ENCODE results near the gene COBLL1.

Gene COBLL1

DNA sequence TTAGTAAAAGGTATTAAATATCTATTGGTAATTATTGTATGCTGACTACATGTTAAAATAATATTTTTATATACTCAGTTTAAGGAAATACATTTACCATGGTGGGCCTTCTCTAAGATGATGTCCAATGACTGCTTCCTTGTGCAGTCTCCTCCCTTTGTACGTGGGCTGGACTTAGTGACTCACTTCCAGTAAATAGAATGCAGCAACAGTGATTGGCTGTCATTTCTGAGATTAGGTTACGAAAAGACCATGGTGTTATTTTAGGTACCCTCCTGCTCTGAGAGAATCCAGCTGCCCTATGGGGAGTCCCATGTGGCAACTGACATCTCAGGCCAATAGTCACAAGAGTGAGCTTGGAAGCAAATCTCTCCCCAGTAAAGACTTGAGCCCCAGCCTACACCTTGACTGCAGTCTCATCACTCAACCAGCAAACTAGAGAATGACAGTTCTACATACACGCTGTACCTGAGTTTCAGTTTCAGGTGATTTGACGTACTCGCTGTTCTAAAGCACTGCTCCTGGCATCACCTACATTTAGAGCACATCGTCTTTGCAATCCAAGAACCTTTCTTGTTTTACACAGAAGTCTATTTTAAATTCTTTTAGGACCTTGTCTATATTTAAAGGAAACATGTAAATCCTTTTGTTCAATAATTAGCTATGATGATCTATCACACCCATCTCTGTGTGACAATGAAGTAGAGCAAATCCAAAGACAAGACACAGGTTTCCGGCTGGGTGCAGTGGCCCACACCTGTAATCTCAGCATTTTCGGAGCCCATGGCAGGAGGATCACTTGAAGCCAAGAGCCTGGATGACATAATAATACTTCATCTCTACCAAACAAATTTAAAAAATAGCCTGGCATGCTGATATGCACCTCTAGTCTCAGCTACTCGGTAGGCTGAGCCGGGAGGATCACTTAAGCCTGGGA is 87.2 kb downstream of the COBLL1 start:
- peaks cover 0 to 2% (median 0%) of the 10 kb centered on the region in 5 donors for H3K36me3 ChIP-seq (ENCODE audit: control insufficient read depth in 5 of 5, insufficient read depth in 5 of 5, low read length in 5 of 5)
- H3K9ac ChIP-seq (ENCODE audit: low read length in 5 of 5) = no peak overlapping the region
- no peak overlapping the region for H3K27ac ChIP-seq (ENCODE audit: low read depth, low read length)
- no peaks in the 10 kb centered on the region for H3K9me3 ChIP-seq (ENCODE audit: control insufficient read depth in 5 of 5, low read length in 5 of 5)
- no peak overlapping the region for H3K4me3 ChIP-seq (ENCODE audit: low read depth in 1 of 5, low read length in 5 of 5)
- peaks cover 0 to 21% (median 2%) of the 10 kb centered on the region in 5 donors for H3K4me1 ChIP-seq (ENCODE audit: control insufficient read depth in 5 of 5, insufficient read depth in 5 of 5, low read length in 5 of 5)
- no peaks in the 10 kb centered on the region for H3K27me3 ChIP-seq (ENCODE audit: control insufficient read depth in 5 of 5, insufficient read depth in 4 of 5, low read length in 5 of 5)

DNA sequence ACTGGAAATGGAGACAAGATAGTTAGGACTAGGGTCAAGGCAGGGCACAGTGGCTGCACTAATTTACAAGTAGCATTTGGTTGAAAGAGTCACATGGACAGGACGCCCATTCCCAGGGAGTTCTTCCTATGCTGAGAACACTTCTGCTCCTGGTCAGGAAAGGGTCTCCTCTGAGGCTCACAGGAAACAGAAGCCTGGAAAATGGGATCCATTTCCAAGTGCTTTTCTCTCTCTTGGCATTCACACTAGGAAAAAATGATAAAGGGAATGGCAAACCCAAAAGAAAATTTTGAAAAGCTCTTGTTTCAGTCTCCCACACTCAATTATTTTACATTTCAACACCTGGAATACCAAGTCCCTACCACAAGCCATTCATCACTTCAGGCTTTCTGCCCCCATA is 88.7 kb downstream of the COBLL1 start:
- H3K27ac ChIP-seq (ENCODE audit: low read depth, low read length) = no peak overlapping the region
- no peaks in the 10 kb centered on the region for H3K27me3 ChIP-seq (ENCODE audit: control insufficient read depth in 5 of 5, insufficient read depth in 4 of 5, low read length in 5 of 5)
- H3K36me3 ChIP-seq (ENCODE audit: control insufficient read depth in 5 of 5, insufficient read depth in 5 of 5, low read length in 5 of 5) = peaks cover 0 to 2% (median 0%) of the 10 kb centered on the region in 5 donors
- peaks cover 0 to 22% (median 3%) of the 10 kb centered on the region in 5 donors for H3K4me1 ChIP-seq (ENCODE audit: control insufficient read depth in 5 of 5, insufficient read depth in 5 of 5, low read length in 5 of 5)
- no peak overlapping the region for H3K9ac ChIP-seq (ENCODE audit: low read length in 5 of 5)
- no peaks in the 10 kb centered on the region for H3K9me3 ChIP-seq (ENCODE audit: control insufficient read depth in 5 of 5, low read length in 5 of 5)
- H3K4me3 ChIP-seq (ENCODE audit: low read depth in 1 of 5, low read length in 5 of 5) = no peak overlapping the region

DNA sequence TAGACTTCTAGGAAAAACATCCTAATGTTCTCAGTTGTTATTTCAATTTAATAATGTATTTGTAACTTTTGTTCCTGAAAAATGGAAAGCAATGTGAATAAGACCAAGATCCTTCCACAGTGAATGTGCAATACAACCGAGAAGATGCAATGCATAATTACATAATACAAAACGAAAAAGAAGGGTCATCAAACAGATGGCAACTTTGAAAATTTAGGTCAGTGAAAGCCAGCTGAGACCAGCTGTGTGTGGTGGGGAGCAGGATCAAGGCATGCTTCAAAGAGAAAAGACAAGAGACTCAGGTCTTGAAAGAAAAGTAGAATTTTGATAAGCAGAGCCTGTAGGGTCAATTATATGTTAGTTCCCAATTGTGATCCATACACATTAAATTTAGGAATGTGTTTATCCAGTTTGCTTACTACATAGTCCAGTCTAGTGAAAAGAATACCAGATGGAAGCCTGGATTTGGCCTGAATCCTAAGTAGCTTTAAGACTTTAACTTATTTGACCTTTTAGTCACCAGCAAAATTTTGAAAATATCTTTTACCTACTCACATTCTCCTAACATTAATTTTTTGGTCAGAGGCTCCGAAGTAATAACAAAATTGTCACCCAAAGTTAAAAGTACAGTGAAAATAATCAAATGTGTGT is 93.7 kb downstream of the COBLL1 start:
- H3K4me1 ChIP-seq (ENCODE audit: control insufficient read depth in 5 of 5, insufficient read depth in 5 of 5, low read length in 5 of 5) = peaks cover 0 to 30% (median 9%) of the 10 kb centered on the region in 5 donors
- H3K9me3 ChIP-seq (ENCODE audit: control insufficient read depth in 5 of 5, low read length in 5 of 5) = no peaks in the 10 kb centered on the region

DNA sequence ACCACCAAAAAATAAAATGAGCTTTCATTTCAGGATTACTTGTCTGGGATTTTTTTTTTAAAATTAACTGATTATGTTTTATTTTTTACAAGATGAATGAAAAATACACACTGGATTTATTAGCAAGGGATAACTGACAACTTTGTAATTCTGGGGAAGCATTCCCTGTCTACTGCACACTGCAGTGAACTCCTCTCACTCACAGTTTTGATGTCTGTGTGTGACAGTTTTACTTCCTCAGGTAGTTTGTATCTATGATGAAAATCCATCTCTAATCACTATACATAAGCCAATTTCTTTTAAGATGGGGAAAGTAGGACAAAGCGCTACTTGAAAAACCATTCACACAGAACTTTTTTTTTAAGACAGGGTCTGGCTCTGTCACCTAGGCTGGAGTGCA is 94.5 kb downstream of the COBLL1 start:
- Histone ChIP-seq H3K9ac (ENCODE audit: low read length in 5 of 5) (no peak overlapping the region), H3K9me3 (ENCODE audit: control insufficient read depth in 5 of 5, low read length in 5 of 5) (no peaks in the 10 kb centered on the region), H3K4me1 (ENCODE audit: control insufficient read depth in 5 of 5, insufficient read depth in 5 of 5, low read length in 5 of 5) (peaks cover 0 to 30% (median 9%) of the 10 kb centered on the region in 5 donors), H3K27ac (ENCODE audit: low read depth, low read length) (peak overlapping the region; percentile 40), H3K36me3 (ENCODE audit: control insufficient read depth in 5 of 5, insufficient read depth in 5 of 5, low read length in 5 of 5) (peaks cover 0 to 7% (median 0%) of the 10 kb centered on the region in 5 donors), H3K4me3 (ENCODE audit: low read depth in 1 of 5, low read length in 5 of 5) (no peak overlapping the region), H3K27me3 (ENCODE audit: control insufficient read depth in 5 of 5, insufficient read depth in 4 of 5, low read length in 5 of 5) (no peaks in the 10 kb centered on the region)

More for the DNA sequence above, 93.7 kb downstream of the COBLL1 start:
- Histone ChIP-seq H3K27me3 (ENCODE audit: control insufficient read depth in 5 of 5, insufficient read depth in 4 of 5, low read length in 5 of 5) (no peaks in the 10 kb centered on the region), H3K4me3 (ENCODE audit: low read depth in 1 of 5, low read length in 5 of 5) (no peak overlapping the region), H3K36me3 (ENCODE audit: control insufficient read depth in 5 of 5, insufficient read depth in 5 of 5, low read length in 5 of 5) (peaks cover 0 to 7% (median 0%) of the 10 kb centered on the region in 5 donors), H3K9ac (ENCODE audit: low read length in 5 of 5) (peak overlapping the region in 1 of 5 donors; percentile 43), H3K27ac (ENCODE audit: low read depth, low read length) (peak overlapping the region; percentile 40)

DNA sequence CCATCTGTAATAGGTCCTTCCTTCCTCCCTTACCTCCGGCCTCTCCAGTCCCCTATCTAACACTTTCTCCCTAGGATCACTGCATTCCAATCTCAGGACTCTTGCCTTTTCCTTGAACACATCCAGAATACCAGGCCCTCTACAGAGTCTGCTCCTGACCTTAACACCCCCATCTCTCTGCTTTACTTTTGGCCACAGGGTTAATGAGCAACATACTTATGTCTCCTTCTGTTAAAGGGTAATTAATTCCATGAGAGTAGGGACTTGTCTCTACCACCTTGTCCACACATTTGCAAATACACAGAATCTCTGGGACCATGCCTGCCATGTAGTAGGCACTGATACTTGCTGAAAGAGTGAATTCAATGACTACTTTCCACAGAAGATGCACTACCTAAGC is 94.9 kb downstream of the COBLL1 start:
- H3K27me3 ChIP-seq (ENCODE audit: control insufficient read depth in 5 of 5, insufficient read depth in 4 of 5, low read length in 5 of 5) = no peaks in the 10 kb centered on the region
- H3K4me1 ChIP-seq (ENCODE audit: control insufficient read depth in 5 of 5, insufficient read depth in 5 of 5, low read length in 5 of 5) = peaks cover 0 to 30% (median 9%) of the 10 kb centered on the region in 5 donors
- no peaks in the 10 kb centered on the region for H3K9me3 ChIP-seq (ENCODE audit: control insufficient read depth in 5 of 5, low read length in 5 of 5)
- no peak overlapping the region for H3K27ac ChIP-seq (ENCODE audit: low read depth, low read length)
- H3K36me3 ChIP-seq (ENCODE audit: control insufficient read depth in 5 of 5, insufficient read depth in 5 of 5, low read length in 5 of 5) = peaks cover 0 to 7% (median 0%) of the 10 kb centered on the region in 5 donors
- H3K4me3 ChIP-seq (ENCODE audit: low read depth in 1 of 5, low read length in 5 of 5) = no peak overlapping the region
- H3K9ac ChIP-seq (ENCODE audit: low read length in 5 of 5) = no peak overlapping the region

DNA sequence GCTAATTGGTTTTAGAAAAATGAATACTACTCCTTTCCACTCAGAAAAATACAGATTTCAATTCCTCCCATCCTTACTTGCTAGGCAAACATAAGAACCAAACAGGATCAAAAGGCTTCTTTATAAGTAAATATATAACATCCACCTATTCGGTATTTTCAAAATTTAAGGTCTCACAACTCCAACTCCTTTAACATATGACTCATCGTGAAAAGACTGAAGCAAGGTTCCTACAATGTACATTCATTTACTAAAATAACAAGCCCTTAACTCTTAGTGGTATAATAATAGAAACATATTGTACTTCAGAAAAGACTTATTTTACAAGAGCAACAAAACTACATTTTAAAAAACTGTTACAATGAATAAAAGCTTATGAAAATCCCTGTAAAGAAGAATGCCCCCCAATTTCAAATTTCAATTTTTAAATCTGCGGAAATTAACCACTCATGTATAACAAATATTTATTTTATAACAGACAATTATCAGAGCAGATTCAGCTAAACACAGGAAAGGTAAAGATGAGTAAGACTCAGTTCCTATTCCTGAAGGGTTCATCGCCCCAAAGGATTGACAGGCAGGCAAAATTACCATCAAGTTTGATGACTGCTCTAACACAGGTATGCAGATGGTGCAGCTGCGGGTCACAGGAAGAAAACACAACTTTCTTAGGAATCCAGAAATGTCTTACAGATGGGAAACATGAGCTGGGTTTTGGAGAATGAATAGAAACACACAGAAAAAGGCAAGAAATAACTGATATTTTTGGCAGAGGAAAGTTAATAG is 96.4 kb downstream of the COBLL1 start:
- H3K4me1 ChIP-seq (ENCODE audit: control insufficient read depth in 5 of 5, insufficient read depth in 5 of 5, low read length in 5 of 5) = peaks cover 0 to 27% (median 9%) of the 10 kb centered on the region in 5 donors
- H3K4me3 ChIP-seq (ENCODE audit: low read depth in 1 of 5, low read length in 5 of 5) = no peak overlapping the region
- H3K9ac ChIP-seq (ENCODE audit: low read length in 5 of 5) = no peak overlapping the region

DNA sequence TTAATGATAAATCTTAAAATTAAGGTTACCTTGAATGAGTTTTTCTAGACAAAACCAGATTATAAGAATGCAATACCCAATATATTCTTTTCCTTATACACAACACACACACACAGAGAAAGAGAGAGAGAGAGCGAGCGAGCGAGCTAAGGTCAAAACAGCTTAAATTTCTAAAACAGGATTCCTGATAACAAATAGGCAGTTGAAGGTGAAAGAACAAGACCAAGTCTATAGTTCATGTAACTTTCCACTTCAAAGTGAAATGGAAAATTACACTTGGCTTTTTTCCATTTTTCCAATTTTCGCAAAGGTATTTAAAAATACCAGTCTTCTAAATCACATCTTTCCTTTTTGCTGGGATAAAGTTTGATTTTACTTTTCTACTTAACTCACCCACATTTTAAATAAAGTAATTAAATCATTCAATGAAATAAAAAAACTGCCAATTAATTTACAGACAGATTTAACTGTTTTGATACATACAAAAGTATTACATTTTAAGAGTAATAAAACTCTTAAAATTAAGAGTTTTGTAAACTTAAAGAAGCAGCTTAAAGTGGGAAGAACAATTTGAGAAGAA is 98.8 kb downstream of the COBLL1 start:
- Histone ChIP-seq H3K4me1 (ENCODE audit: control insufficient read depth in 5 of 5, insufficient read depth in 5 of 5, low read length in 5 of 5) (peaks cover 0 to 18% (median 8%) of the 10 kb centered on the region in 5 donors), H3K9ac (ENCODE audit: low read length in 5 of 5) (no peak overlapping the region), H3K27ac (ENCODE audit: low read depth, low read length) (no peak overlapping the region), H3K9me3 (ENCODE audit: control insufficient read depth in 5 of 5, low read length in 5 of 5) (no peaks in the 10 kb centered on the region), H3K4me3 (ENCODE audit: low read depth in 1 of 5, low read length in 5 of 5) (no peak overlapping the region), H3K27me3 (ENCODE audit: control insufficient read depth in 5 of 5, insufficient read depth in 4 of 5, low read length in 5 of 5) (no peaks in the 10 kb centered on the region), H3K36me3 (ENCODE audit: control insufficient read depth in 5 of 5, insufficient read depth in 5 of 5, low read length in 5 of 5) (peaks cover 0 to 7% (median 3%) of the 10 kb centered on the region in 5 donors)

More for the DNA sequence above, 96.4 kb downstream of the COBLL1 start:
- Histone ChIP-seq H3K27me3 (ENCODE audit: control insufficient read depth in 5 of 5, insufficient read depth in 4 of 5, low read length in 5 of 5) (no peaks in the 10 kb centered on the region), H3K9me3 (ENCODE audit: control insufficient read depth in 5 of 5, low read length in 5 of 5) (no peaks in the 10 kb centered on the region), H3K36me3 (ENCODE audit: control insufficient read depth in 5 of 5, insufficient read depth in 5 of 5, low read length in 5 of 5) (peaks cover 0 to 7% (median 3%) of the 10 kb centered on the region in 5 donors), H3K27ac (ENCODE audit: low read depth, low read length) (no peak overlapping the region)

DNA sequence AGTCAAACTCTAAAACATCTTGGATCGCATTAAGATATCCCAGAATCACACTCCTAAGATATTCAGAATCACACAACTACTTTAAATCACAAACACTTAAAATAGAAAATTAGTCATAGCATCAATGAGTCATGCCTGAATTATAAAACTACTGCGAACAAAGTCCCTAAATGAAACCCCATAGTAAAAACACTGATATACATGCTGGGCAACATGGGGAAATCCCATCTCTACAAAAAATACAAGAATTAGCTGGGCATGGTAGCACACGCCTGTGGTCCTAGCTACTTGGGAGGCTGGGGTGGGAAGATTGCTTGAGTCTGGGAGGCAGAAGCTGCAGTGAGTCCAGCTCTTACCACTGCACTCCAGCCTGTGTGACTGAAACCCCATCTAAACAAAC is 101.7 kb downstream of the COBLL1 start:
- peaks cover 0 to 13% (median 4%) of the 10 kb centered on the region in 5 donors for H3K4me1 ChIP-seq (ENCODE audit: control insufficient read depth in 5 of 5, insufficient read depth in 5 of 5, low read length in 5 of 5)
- peaks cover 0 to 7% (median 3%) of the 10 kb centered on the region in 5 donors for H3K36me3 ChIP-seq (ENCODE audit: control insufficient read depth in 5 of 5, insufficient read depth in 5 of 5, low read length in 5 of 5)
- H3K27ac ChIP-seq (ENCODE audit: low read depth, low read length) = peak overlapping the region; percentile 66
- H3K27me3 ChIP-seq (ENCODE audit: control insufficient read depth in 5 of 5, insufficient read depth in 4 of 5, low read length in 5 of 5) = no peaks in the 10 kb centered on the region
- no peaks in the 10 kb centered on the region for H3K9me3 ChIP-seq (ENCODE audit: control insufficient read depth in 5 of 5, low read length in 5 of 5)
- H3K9ac ChIP-seq (ENCODE audit: low read length in 5 of 5) = peak overlapping the region in 1 of 5 donors; percentile 32
- no peak overlapping the region for H3K4me3 ChIP-seq (ENCODE audit: low read depth in 1 of 5, low read length in 5 of 5)

DNA sequence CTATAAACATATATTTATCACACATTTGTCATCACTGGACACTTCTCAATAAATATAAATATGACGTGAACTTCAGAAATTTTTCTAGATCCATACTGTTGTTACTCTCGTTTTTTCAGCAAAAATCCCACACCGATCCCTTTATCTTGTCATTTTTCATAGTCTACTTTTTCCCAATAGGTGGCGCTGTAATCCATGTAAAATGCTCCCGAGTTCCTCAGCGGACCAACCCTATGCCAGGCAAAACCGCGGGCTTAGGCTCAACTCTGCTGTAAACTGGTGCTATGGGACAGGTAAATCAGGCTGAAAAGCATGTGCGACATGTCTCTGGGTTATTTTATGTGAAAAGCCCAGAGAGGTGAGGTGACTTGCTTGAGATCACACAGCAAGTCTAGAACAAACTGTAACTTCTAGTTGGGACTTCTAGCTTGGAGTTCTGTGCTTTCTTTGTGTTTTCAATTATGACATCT is 104.0 kb downstream of the COBLL1 start:
- H3K9ac ChIP-seq (ENCODE audit: low read length in 5 of 5) = peak overlapping the region in 2 of 5 donors; percentile 24 to 35
- peak overlapping the region; percentile 28 for H3K27ac ChIP-seq (ENCODE audit: low read depth, low read length)
- no peak overlapping the region for H3K4me3 ChIP-seq (ENCODE audit: low read depth in 1 of 5, low read length in 5 of 5)
- peaks cover 0 to 3% (median under 1%) of the 10 kb centered on the region in 5 donors for H3K36me3 ChIP-seq (ENCODE audit: control insufficient read depth in 5 of 5, insufficient read depth in 5 of 5, low read length in 5 of 5)
- H3K27me3 ChIP-seq (ENCODE audit: control insufficient read depth in 5 of 5, insufficient read depth in 4 of 5, low read length in 5 of 5) = no peaks in the 10 kb centered on the region
- peaks cover 0 to 16% (median 9%) of the 10 kb centered on the region in 5 donors for H3K4me1 ChIP-seq (ENCODE audit: control insufficient read depth in 5 of 5, insufficient read depth in 5 of 5, low read length in 5 of 5)
- H3K9me3 ChIP-seq (ENCODE audit: control insufficient read depth in 5 of 5, low read length in 5 of 5) = no peaks in the 10 kb centered on the region
